HT1080 (cell line): ENCODE measurements around the gene HS3ST1. TPM values are rescaled to one million over a fixed set of nuclear protein-coding genes. Genes with fewer than 3 reads are reported as not detected.
A peak's percentile ranks its signal among the peaks of the same experiment; 100 is the strongest.

Experiments
- DNase-seq: peaks from one replicate; pipeline ENCODE4 v3.0.0-alpha.2; 2015; ENCODE audit warnings: low read depth
- polyA plus RNA-seq, 2 experiments: library from polyadenylated mRNA; depleted of rRNA; stranded (reverse); fragments of >200 nt; gene quantifications; 2 replicates each; pipeline ENCODE4 v1.2.3, GENCODE V29; 2015
- total RNA-seq: library from RNA; depleted of rRNA; stranded (reverse); fragments of >200 nt; shearing (Covaris generic); gene quantifications from 2 replicates; pipeline ENCODE4 v1.2.3, GENCODE V29; 2014; rRNA removed

Gene HS3ST1
- 0.57 and 3.5 TPM in 2 replicates for total RNA-seq
- 0.45 and 0.67 TPM in 2 replicates for polyA plus RNA-seq (2015; cell fraction: cytosol; rRNA removed)
- polyA plus RNA-seq (2015; cell fraction: nucleus; rRNA removed) = 0.12 and 1.1 TPM in 2 replicates

DNA sequence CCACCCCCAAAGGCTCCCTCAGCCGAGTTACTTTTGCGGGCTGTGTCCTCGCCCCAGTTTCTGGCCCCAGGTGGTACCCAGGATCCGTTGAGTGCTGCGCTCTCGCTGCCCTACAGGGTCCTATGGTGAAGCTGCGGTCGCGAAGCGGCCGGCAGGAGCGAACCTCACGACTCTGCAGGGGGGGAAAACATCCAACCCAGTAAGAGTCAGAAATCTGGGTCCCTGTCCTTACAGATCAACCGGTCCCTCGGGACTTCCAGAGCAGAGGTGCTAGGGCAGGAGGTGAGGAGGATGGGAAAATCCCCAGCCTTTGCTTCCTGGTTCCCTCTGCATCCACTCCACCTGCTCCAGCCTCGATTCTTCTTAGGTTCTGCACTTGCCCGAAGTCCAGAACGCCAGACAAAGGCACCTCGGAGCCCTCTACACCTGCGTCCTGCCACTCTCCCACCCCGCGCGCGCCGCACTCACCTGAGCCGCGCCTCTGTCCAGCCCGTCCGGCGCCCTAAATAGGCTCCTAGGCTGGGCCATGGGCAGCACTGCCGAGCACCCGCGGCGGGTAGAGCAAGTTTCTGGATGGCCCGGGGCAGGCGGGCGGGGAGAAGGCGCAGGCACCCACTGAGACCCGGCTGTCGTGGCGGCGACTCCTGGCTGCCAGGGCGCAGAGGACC is at the start of gene HS3ST1:
Gene HS3ST1, minus strand, starts transcription at position 664 of the 668 bp plus-strand sequence. CDS start 28,889 bp downstream, outside the sequence.
- DNase-seq = no peak

DNA sequence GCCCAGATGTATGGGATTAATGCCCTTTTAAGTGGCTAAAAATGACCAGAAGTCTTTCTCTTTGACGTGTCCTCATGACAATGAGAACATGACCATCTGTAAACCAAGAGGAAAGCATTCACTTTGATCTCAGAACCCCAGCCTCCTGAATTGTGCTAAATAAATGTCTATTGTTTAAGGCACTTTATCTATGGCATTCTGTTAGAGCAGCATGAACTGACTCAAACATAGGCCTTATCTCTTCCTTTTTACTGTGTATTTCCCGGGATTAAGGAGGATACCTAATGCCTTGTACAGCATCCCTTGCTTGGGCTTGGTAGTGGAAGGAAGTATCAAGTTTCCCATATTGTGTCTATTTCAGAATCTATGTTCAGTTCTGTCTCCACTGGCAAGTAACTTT is 47.2 kb upstream of the HS3ST1 start:
- DNase-seq = no peak

DNA sequence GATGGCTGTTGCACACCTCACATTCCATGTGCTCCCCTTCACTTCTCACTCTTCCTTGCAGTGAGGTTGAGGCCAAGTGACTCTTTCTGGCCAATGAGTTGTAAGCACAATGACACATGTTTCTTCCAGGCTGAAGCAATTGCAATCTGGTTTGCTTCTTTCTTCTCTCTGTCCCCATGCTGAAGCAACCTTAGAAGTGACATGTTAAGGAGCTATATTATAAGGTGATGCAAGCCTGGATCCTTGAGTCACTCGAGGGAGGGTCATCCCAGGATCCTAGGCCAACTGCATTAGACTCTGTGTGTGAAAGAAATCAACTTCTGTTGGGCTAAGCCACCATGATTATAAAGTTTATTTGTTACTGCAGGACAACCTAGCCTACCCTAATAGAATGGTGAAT is 45.5 kb upstream of the HS3ST1 start:
- DNase-seq = no peak

- no peak for DNase-seq
Observed at GRCh38 chr4:11472535-11472934, 43.8 kb upstream of the HS3ST1 start.

DNA sequence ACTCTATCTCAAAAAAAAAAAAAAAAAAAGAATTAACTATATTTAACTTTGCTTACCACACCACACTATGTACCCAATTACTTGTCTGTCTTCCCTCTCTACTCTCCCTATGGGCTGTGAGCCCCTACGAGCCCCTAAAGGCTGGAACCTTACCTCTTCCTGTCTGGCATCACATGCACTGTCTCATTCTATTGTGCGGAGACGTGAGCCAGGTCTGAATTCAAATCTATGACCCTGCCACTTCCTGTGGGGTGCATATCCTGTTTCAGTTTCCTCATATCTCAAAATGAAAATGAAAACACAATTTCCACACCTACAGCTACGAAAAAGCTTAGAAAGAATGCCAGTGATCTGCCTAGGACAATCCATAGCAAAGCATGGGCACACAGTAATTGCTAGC is 42.9 kb upstream of the HS3ST1 start:
- DNase-seq = peak; percentile 34

- no peak for DNase-seq
Observed at GRCh38 chr4:11471046-11471441, 42.4 kb upstream of the HS3ST1 start.

DNA sequence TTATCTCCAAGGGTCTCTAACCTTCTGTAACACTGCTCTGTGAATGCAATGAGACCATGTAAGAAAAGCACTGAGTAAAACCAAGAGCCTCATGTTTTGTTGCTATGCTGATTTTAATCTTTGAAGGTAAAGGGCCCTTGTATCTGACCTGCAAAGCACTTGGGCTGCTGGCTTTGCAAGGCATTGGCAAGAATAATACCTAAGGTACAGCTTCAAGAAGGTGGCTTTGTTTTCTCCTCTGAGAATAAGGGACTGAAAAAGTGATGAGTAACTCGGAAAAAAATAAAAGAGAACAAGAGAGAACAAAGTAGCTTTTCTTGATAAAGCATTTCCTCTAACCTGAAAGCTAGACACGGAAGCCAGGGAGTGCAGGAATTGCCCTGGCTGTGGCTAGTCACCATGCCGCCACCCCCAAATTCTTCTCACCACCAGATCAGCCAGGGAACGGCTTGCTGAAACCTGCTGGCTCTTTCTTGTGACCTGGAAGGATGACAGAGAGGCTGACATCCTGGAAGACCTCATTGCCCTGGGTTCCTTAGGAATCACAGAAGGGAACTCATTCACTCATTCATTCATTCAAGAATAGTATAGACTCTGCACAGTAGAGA is 41.8 kb upstream of the HS3ST1 start:
- peak; percentile 36 for DNase-seq

- no peak for DNase-seq
Observed at GRCh38 chr4:11469650-11470437, 41.1 kb upstream of the HS3ST1 start.

DNA sequence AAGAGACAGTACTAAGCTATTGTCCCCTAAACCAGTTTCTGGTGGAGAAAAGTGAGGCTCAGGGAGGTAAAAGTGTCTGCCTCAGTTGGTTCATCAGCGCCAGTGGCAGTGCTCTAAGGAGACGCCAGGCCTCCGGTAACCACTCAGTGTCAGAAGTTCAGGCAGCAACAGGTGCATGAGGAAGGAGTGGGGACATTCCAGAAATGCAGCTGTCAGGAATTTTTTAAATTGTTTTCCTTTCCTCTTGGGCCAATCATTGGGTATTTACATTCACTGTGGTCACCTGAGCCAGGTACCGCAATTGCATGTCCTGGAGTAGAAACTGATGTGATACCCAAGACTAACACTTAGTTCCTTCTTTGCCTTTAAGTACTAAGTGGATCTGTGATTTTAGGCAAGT is 40.2 kb upstream of the HS3ST1 start:
- no peak for DNase-seq

- DNase-seq = no peak
Observed at GRCh38 chr4:11467931-11468330, 39.2 kb upstream of the HS3ST1 start.

GRCh38 chr4:11463707-11464106 is 35.0 kb upstream of the HS3ST1 start:
- no peak for DNase-seq

DNA sequence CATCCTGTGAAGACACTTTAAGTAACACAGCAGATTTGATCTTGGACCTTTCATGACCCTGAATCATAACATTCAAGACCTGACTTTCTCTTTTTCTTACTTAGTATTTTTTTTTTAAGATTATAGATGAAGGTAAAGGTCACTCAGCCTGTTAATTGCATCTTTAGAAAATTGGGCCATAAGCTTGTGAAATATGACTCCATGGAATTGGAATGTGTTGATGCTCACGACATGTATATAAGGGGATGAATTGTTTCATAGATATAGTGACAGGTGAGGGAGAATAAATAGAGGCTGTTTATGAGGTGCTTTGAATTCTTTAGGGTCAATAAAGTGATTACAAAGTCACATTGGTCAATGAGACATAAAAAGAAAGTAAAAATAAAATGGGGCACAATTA is 27.7 kb upstream of the HS3ST1 start:
- no peak for DNase-seq

DNA sequence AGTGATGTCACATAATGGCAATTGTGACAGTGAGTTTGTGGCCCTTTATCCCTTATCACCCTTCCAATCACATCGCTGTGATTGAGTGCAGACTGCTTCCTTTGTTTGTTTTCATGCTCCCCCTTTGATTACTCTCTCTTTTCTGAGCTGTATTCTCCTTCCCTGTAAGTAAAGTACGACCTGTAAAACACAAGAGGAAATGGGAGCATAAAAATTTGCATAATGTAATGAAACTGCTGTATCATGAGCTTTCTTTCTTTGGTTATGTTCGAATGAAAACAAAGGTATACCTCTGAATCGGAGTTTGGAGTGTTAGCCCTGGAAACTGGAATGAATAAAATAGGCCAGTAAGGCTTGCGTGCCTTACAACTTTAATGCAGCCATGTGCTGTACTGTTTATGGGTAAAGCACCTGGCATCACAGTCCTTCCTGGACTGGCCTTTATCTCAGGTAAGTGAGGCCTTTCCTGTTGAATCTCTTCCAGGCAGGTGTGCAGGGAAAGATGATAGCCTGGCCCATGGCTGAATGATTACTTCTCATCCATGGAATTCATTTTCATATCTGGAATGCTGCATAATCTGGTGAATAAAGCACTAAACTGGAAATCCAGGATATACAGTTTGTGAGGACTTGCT is 26.6 kb upstream of the HS3ST1 start:
- no peak for DNase-seq

DNA sequence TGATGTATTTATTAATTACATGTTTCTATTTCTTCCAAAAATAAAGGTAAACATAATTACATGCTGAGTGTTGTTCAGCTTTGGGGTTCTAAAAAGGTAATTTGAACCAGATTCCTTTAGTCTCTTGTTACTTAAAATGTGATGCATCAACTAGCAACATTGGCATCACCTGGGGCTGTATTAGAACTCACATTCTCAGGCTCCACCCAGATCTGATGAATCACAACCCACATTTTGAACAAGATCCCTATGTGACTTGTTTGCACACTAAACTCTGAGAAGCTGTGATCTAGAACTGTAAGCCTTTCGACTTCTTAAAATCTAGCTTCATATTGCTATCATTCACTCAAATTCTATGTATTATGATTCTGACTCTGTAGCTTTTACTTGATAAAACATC is 23.0 kb upstream of the HS3ST1 start:
- no peak for DNase-seq

- peak; percentile 31 for DNase-seq
Observed at GRCh38 chr4:11446155-11446811, 17.6 kb upstream of the HS3ST1 start.

GRCh38 chr4:11441194-11441556 is 12.5 kb upstream of the HS3ST1 start:
- no peak for DNase-seq

GRCh38 chr4:11440481-11441193 is 11.9 kb upstream of the HS3ST1 start:
- no peak for DNase-seq

GRCh38 chr4:11439836-11440235 is 11.1 kb upstream of the HS3ST1 start:
- no peak for DNase-seq

GRCh38 chr4:11438647-11439046 is 10.0 kb upstream of the HS3ST1 start:
- DNase-seq = no peak

DNA sequence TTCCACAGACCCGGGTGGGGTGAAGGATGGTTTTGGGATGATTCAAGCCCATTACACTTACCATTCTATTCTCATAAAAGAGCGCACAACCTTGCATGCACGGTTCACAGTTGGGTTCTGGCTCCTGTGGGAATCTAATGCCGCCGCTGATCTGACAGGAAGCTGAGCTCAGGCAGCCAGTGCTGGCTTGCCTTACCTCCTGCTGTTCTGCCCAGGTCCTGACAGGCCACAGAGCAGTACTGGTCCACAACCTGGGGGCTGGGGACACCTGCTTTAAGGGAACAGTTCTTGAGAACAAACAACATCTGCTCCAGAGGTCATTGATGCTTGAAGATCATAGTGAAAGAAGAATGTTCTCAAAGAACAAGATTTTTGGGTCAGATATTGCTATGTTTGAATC is 8.0 kb upstream of the HS3ST1 start:
- DNase-seq = no peak

DNA sequence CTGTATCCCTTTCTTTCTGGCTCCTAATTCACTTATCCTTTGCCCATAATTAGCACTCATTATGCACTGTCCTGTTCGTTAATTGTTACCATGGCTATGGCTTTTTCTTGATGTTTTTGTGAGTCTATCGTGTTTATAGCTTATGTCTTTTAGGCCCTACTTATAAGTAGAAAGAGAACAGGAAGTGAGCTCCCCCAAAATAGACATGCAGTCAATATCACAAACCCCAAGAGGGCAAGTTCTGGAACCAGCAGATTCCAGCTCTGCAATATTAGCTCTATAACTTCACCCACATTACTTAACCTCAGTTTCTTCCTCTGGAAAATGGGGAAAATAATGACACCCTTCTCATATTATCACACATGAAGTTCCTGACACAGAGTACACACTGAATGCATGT is 7.4 kb upstream of the HS3ST1 start:
- DNase-seq = no peak
